A549 (cell line): ENCODE measurements around the gene MGAT3.

Experiments used
- MAZ ChIP-seq: fragments of 150-350 bp; IDR thresholded peaks from 2 replicates; pipeline ENCODE4 v1.6.1; 2014; ENCODE audit warnings: antibody characterized with exemption, low read depth, low read length, borderline replicate concordance
- POLR2AphosphoS2 ChIP-seq: conservative IDR thresholded peaks from 2 replicates; pipeline ENCODE4 v1.6.1; 2012; ENCODE audit warnings: low read length, improper control_type of control experiment, inconsistent platforms
- RAD21 ChIP-seq, 2 experiments: fragments of >200 bp in 1 of 2; sonication (Bioruptor Twin) in 1 of 2; formaldehyde crosslinking in 1 of 2; IDR thresholded peaks in 1 of 2; conservative IDR thresholded peaks in 1 of 2; 2 replicates in 1 of 2; 3 replicates in 1 of 2; pipeline ENCODE4 v1.6.1; 2012 to 2018; ENCODE audit warnings: inconsistent platforms in 1 of 2
- TF ChIP-seq, protein P1 (sequence below): fragments of 150-350 bp; IDR thresholded peaks from 2 replicates; pipeline ENCODE4 v1.6.1; 2014; ENCODE audit warnings: low read depth, mild to moderate bottlenecking, low read length
- TF ChIP-seq, protein P2 (sequence below): IDR thresholded peaks from 2 replicates; pipeline ENCODE4 v1.6.1; 2012
- TF ChIP-seq, protein P3 (sequence below): fragments of >200 bp; sonication (Bioruptor Twin); formaldehyde crosslinking; IDR thresholded peaks from 3 replicates; pipeline ENCODE4 v1.5.1; 2016

GRCh38 chr22:39410264-39410663 is 46.5 kb upstream of the MGAT3 start:
- TF ChIP-seq, protein P1, sequence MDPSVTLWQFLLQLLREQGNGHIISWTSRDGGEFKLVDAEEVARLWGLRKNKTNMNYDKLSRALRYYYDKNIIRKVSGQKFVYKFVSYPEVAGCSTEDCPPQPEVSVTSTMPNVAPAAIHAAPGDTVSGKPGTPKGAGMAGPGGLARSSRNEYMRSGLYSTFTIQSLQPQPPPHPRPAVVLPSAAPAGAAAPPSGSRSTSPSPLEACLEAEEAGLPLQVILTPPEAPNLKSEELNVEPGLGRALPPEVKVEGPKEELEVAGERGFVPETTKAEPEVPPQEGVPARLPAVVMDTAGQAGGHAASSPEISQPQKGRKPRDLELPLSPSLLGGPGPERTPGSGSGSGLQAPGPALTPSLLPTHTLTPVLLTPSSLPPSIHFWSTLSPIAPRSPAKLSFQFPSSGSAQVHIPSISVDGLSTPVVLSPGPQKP, result no peak
- TF ChIP-seq, protein P2, sequence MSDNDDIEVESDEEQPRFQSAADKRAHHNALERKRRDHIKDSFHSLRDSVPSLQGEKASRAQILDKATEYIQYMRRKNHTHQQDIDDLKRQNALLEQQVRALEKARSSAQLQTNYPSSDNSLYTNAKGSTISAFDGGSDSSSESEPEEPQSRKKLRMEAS, result no peak
- no peak for TF ChIP-seq MAZ
- no peak for TF ChIP-seq POLR2AphosphoS2
- no peak for TF ChIP-seq RAD21 (conservative IDR thresholded peaks at IDR 0.05 in 1 of 2, IDR thresholded peaks at IDR 0.05 in 1 of 2)
- TF ChIP-seq, protein P3, sequence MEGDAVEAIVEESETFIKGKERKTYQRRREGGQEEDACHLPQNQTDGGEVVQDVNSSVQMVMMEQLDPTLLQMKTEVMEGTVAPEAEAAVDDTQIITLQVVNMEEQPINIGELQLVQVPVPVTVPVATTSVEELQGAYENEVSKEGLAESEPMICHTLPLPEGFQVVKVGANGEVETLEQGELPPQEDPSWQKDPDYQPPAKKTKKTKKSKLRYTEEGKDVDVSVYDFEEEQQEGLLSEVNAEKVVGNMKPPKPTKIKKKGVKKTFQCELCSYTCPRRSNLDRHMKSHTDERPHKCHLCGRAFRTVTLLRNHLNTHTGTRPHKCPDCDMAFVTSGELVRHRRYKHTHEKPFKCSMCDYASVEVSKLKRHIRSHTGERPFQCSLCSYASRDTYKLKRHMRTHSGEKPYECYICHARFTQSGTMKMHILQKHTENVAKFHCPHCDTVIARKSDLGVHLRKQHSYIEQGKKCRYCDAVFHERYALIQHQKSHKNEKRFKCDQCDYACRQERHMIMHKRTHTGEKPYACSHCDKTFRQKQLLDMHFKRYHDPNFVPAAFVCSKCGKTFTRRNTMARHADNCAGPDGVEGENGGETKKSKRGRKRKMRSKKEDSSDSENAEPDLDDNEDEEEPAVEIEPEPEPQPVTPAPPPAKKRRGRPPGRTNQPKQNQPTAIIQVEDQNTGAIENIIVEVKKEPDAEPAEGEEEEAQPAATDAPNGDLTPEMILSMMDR, result no peak
